OCI-LY7 (cell line): Measurements from ENCODE around the gene MRPS24. TPM values are rescaled to one million over a fixed set of nuclear protein-coding genes. Genes with fewer than 3 reads are reported as not detected.

ENCODE experiments used
- small RNA-seq: library from RNA; depleted of rRNA; stranded (forward); fragments of <200 nt; gene quantifications from one replicate; pipeline ENCODE3, GENCODE V24; 2014
- total RNA-seq, 2 experiments: library from RNA; depleted of rRNA in 1 of 2; stranded (reverse); fragments of >200 nt in 1 of 2; shearing (Covaris generic) in 1 of 2; gene quantifications; 2 replicates each; pipeline ENCODE4 v1.2.3, GENCODE V29; 2014 to 2022

The MRPS24 gene
- total RNA-seq, 2 experiments from 2014 or later: 65.1 to 83.4 TPM

Small RNAs within 50 kb of the gene (small RNA-seq; reads per million reads assigned to genes)
- gene MRPS24: not detected

Other genes starting within 250 kb of the MRPS24 start
- 96.0 and 96.9 TPM in 2 replicates for gene COA1, start 140.0 kb downstream of the MRPS24 start, total RNA-seq (2014; rRNA removed; shearing (Covaris generic))
- gene COA1, start 140.0 kb downstream of the MRPS24 start, total RNA-seq (2022): 63.9 and 77.5 TPM in 2 replicates
- gene BLVRA, start 110.8 kb downstream of the MRPS24 start, total RNA-seq (2014; rRNA removed; shearing (Covaris generic)): not detected in 2 replicates
- gene BLVRA, start 110.8 kb downstream of the MRPS24 start, total RNA-seq (2022): 0.70 and 0.91 TPM in 2 replicates
- gene URGCP, start 37.1 kb upstream of the MRPS24 start, total RNA-seq (2014; rRNA removed; shearing (Covaris generic)): 2.3 and 4.7 TPM in 2 replicates
- gene URGCP, start 37.1 kb upstream of the MRPS24 start, total RNA-seq (2022): 6.5 and 6.8 TPM in 2 replicates
- 2.8 and 13.9 TPM in 2 replicates for gene UBE2D4, start 56.9 kb upstream of the MRPS24 start, total RNA-seq (2014; rRNA removed; shearing (Covaris generic))
- gene UBE2D4, start 56.9 kb upstream of the MRPS24 start, total RNA-seq (2022): 3.8 and 5.5 TPM in 2 replicates
- not detected in 2 replicates for gene SPDYE1, start 128.4 kb upstream of the MRPS24 start, total RNA-seq (2014; rRNA removed; shearing (Covaris generic))
- gene SPDYE1, start 128.4 kb upstream of the MRPS24 start, total RNA-seq (2022): not detected in 2 replicates
- 124 and 133 TPM in 2 replicates for gene DBNL, start 175.2 kb upstream of the MRPS24 start, total RNA-seq (2014; rRNA removed; shearing (Covaris generic))
- gene DBNL, start 175.2 kb upstream of the MRPS24 start, total RNA-seq (2022): 121 and 137 TPM in 2 replicates
- 0.69 TPM in 1 of 2 replicates, not detected in the other for gene PGAM2, start 196.1 kb upstream of the MRPS24 start, total RNA-seq (2014; rRNA removed; shearing (Covaris generic))
- gene PGAM2, start 196.1 kb upstream of the MRPS24 start, total RNA-seq (2022): 0.80 and 1.1 TPM in 2 replicates
- 83.8 and 90.0 TPM in 2 replicates for gene POLM, start 213.0 kb upstream of the MRPS24 start, total RNA-seq (2014; rRNA removed; shearing (Covaris generic))
- 87.9 and 99.3 TPM in 2 replicates for gene POLM, start 213.0 kb upstream of the MRPS24 start, total RNA-seq (2022)
- gene AEBP1, start 234.8 kb upstream of the MRPS24 start, total RNA-seq (2014; rRNA removed; shearing (Covaris generic)): 62.9 and 64.2 TPM in 2 replicates
- gene AEBP1, start 234.8 kb upstream of the MRPS24 start, total RNA-seq (2022): 35.0 and 42.2 TPM in 2 replicates